Uterus (tissue), 4 donors: ENCODE results near the gene MMP21. TPM values are rescaled to one million over a fixed set of nuclear protein-coding genes. Genes with fewer than 3 reads are reported as not detected.
A peak's percentile ranks its signal among the peaks of the same experiment; 100 is the strongest.

ENCODE experiments used
- DNase-seq, 2 donors: peaks; one replicate each; pipeline ENCODE4 v3.0.0-alpha.2; 2019 to 2020
- H3K27ac ChIP-seq, 2 donors: fragments of 200-600 bp; sonication (generic); 1 replicate in 1 of 2; 2 replicates in 1 of 2; pipeline ENCODE4 v1.5.1; 2016 to 2018
- H3K27me3 ChIP-seq, 2 donors: fragments of 200-600 bp; sonication (generic); one replicate each; pipeline ENCODE4 v1.5.1; 2018 to 2019; ENCODE audit warnings: control low read depth in 1 of 2
- H3K36me3 ChIP-seq, 2 donors: fragments of 200-600 bp; sonication (generic); one replicate each; pipeline ENCODE4 v1.5.1; 2019; ENCODE audit warnings: control low read depth in 1 of 2
- H3K4me1 ChIP-seq, 2 donors: fragments of 200-600 bp; sonication (generic); one replicate each; pipeline ENCODE4 v1.5.1; 2018 to 2019; ENCODE audit warnings: control low read depth in 1 of 2
- H3K4me3 ChIP-seq, 2 donors: fragments of 200-600 bp; sonication (generic); 1 replicate in 1 of 2; 2 replicates in 1 of 2; pipeline ENCODE4 v1.5.1; 2018 to 2019; ENCODE audit warnings: mild to moderate bottlenecking in 1 of 2
- H3K9me3 ChIP-seq, 2 donors: fragments of 200-600 bp; sonication (generic); one replicate each; pipeline ENCODE4 v1.5.1; 2019; ENCODE audit warnings: control low read depth in 1 of 2
- POLR2A ChIP-seq, 2 donors: fragments of 450-650 bp; IDR thresholded peaks; one replicate each; pipeline ENCODE4 v1.6.1; 2016; ENCODE audit warnings: antibody characterized with exemption in 2 of 2, mild to moderate bottlenecking in 1 of 2, moderate library complexity in 1 of 2
- intact Hi-C: fragments of 100-400 bp; cut with DNase I; formaldehyde crosslinking; loops from one replicate; pipeline ENCODE4 v1.15.1; 2023; ENCODE audit warnings: low total_unique reads
- total RNA-seq, 4 donors: library from RNA; depleted of rRNA in 3 of 4; stranded (reverse); fragments of >200 nt in 3 of 4; gene quantifications; one replicate each; pipeline versions ENCODE4 v1.1.0 to v1.2.4, GENCODE V29; 2014 to 2023
- TF ChIP-seq, protein P1 (sequence below), 4 experiments: fragments of 200-600 bp in 2 of 4; fragments of 450-650 bp in 2 of 4; sonication (generic) in 2 of 4; IDR thresholded peaks; one replicate each; pipeline ENCODE4 v1.5.1; 2016 to 2019; ENCODE audit warnings: antibody characterized with exemption in 4 of 4, mild to moderate bottlenecking in 2 of 4, moderate library complexity in 1 of 4
- donor health status: DM: yes; HTN: yes; CAD: no.

MMP21 gene
- total RNA-seq, 4 donors from 2014 or later = 0.21 to 0.48 TPM; not detected in 2

DNA sequence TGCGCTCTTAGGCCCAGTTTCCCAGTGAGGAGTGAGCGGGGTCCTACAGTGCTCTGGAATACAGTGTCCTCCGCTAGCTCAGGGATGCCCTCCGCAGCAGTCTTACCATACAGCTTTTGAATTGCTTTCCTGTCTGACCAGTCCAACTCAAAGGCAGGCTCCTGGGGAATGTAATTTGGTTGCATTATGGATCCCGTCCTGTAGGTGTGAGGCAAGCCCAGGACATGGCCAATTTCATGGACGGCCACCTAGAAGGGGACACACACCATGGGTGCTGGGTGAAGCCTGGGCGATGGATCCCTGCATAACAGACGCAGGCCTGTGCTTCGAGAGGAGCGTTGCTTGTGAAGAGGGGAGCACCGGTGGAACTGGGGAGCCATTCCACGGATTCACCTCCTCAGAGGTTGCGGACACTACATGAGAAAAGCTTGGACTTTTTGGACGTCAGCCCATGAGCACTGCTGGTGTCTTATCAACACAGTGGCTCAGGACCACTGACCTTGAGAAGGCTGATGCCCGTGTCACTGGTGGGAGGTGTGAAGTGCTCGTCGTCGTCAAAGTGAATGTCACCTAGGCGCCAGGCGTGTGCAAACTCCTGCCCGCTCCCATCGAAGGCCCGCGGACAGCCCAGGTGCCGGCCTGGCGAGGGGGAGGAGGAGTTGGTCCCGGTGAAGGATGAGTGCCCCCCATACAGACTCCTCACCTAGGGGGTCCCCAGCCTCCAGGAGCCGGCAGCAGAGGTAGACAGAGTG lies 3.3 kb downstream of the MMP21 start:
- H3K36me3 ChIP-seq = no peaks in the 10 kb centered on the region
- H3K9me3 ChIP-seq = no peaks in the 10 kb centered on the region
- H3K4me1 ChIP-seq = no peaks in the 10 kb centered on the region
- DNase-seq = no peak
- no peak overlapping the region for H3K4me3 ChIP-seq
- no peak overlapping the region for H3K27ac ChIP-seq
- TF ChIP-seq POLR2A (IDR thresholded peaks at IDR 0.05) = no peak
- TF ChIP-seq, protein P1, sequence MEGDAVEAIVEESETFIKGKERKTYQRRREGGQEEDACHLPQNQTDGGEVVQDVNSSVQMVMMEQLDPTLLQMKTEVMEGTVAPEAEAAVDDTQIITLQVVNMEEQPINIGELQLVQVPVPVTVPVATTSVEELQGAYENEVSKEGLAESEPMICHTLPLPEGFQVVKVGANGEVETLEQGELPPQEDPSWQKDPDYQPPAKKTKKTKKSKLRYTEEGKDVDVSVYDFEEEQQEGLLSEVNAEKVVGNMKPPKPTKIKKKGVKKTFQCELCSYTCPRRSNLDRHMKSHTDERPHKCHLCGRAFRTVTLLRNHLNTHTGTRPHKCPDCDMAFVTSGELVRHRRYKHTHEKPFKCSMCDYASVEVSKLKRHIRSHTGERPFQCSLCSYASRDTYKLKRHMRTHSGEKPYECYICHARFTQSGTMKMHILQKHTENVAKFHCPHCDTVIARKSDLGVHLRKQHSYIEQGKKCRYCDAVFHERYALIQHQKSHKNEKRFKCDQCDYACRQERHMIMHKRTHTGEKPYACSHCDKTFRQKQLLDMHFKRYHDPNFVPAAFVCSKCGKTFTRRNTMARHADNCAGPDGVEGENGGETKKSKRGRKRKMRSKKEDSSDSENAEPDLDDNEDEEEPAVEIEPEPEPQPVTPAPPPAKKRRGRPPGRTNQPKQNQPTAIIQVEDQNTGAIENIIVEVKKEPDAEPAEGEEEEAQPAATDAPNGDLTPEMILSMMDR (IDR thresholded peaks at IDR 0.05) = no peak
- H3K27me3 ChIP-seq = no peaks in the 10 kb centered on the region
- intact Hi-C loops = no loop called here

DNA sequence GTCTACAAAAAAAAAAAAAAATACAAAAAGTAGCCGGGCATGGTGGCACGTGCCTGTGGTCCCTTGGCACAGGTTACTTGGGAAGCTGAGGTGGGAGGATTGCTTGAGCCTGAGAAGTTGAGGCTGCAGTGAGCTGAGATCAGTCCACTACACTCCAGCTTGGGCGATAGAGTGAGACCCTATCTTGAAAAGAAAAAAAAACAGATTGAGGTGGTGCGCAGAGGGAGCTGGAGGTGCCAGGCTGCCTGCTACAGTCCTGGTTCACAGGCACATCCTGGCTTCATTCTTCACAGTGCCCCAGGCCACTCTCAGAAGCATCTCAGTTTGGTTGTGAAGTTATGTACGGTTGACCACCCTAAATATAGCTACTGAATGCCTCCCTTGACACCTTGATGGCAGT lies 4.8 kb downstream of the MMP21 start:
- H3K27ac ChIP-seq = no peak overlapping the region
- no peak for TF ChIP-seq POLR2A (IDR thresholded peaks at IDR 0.05)
- TF ChIP-seq, protein P1 (IDR thresholded peaks at IDR 0.05) = no peak
- no peaks in the 10 kb centered on the region for H3K27me3 ChIP-seq
- no peak overlapping the region for H3K4me3 ChIP-seq
- no peaks in the 10 kb centered on the region for H3K36me3 ChIP-seq
- DNase-seq = no peak
- no peaks in the 10 kb centered on the region for H3K4me1 ChIP-seq
- H3K9me3 ChIP-seq = no peaks in the 10 kb centered on the region
- intact Hi-C loops = no loop called here

DNA sequence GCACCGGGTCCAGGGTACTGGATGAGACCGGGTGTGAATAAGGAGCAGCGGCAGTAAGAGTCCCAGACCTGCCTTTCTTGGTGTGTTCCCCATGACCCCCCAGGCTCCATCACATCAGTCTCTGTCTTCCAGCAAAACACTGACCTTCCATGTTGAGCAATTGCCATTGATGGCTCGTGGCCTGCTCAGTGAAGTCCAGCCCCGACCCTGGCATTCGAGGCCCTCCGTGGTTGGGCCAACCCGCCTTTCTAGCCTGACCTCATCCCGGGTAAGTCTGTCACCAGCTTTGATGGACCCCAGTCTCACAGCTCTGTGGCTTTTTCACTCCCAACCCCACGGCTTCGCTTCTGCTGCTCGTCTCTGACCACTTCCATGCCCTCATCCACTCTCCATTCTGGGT lies 6.4 kb downstream of the MMP21 start:
- Histone ChIP-seq H3K4me3 (no peak overlapping the region), H3K36me3 (no peaks in the 10 kb centered on the region), H3K27me3 (no peaks in the 10 kb centered on the region), H3K27ac (no peak overlapping the region), H3K9me3 (no peaks in the 10 kb centered on the region), H3K4me1 (no peaks in the 10 kb centered on the region)
- DNase-seq = no peak
- intact Hi-C loops = no loop called here
- TF ChIP-seq, protein P1 (IDR thresholded peaks at IDR 0.05) = no peak
- TF ChIP-seq POLR2A (IDR thresholded peaks at IDR 0.05) = no peak

DNA sequence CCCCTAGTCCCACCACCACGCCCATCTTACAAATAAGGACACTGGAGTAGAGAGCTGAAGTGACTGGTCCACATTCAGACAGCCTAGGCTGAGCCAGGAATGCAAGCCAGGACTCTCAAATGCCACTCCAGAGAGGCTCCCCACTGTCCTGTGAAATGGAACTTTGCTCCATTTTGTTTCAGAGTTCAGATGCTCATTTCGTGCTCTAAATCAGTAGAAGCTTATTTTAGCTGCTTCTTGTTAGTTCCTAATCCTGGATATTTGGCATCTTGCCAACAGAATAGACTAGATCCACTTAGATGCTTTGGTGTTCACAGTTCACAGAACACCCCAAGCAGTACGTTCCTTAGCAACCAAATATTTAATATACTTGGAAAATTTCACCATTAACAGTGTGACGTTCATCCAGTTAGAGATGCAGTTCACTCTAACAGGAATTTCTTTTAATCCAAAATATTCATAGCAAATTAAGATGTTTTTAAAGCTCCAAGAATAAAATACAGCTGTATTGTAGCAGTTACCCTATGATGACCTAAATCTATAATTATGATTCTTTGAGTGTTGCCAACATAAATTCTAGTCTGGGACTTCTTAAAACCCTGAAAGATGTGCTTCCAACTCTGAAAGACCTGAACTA lies 7.3 kb downstream of the MMP21 start:
- H3K4me1 ChIP-seq = no peaks in the 10 kb centered on the region
- TF ChIP-seq, protein P1 (IDR thresholded peaks at IDR 0.05) = no peak
- no peak for TF ChIP-seq POLR2A (IDR thresholded peaks at IDR 0.05)
- intact Hi-C loops = no loop called here

DNA sequence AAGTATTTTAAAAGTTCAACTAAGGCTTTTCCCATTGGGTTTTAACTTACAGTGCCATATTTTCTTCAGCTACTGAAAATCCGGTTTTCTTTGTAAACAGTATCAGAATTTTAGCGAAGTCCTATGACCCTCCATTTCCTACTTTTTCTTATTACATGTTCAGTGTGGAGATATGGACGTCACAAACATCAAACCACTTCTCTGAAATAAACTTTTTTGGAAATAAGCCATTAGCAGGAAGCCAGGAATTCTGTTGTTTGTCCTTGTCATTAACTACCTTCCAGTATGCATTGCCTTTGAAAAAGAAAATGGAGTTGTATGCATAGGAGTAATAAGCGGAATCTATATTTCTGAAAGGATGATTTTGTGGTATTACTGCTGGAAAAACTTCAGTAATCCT lies 9.1 kb downstream of the MMP21 start:
- H3K9me3 ChIP-seq = no peaks in the 10 kb centered on the region
- intact Hi-C loops = no loop called here
- DNase-seq = no peak
- no peaks in the 10 kb centered on the region for H3K4me1 ChIP-seq
- no peaks in the 10 kb centered on the region for H3K36me3 ChIP-seq
- no peak overlapping the region for H3K27ac ChIP-seq
- no peak overlapping the region for H3K4me3 ChIP-seq
- TF ChIP-seq, protein P1 (IDR thresholded peaks at IDR 0.05) = no peak
- no peak for TF ChIP-seq POLR2A (IDR thresholded peaks at IDR 0.05)
- H3K27me3 ChIP-seq = no peaks in the 10 kb centered on the region

More for the DNA sequence above, 7.3 kb downstream of the MMP21 start:
- Histone ChIP-seq H3K4me3 (no peak overlapping the region), H3K27ac (peak overlapping the region; percentile 29 to 40), H3K9me3 (no peaks in the 10 kb centered on the region), H3K36me3 (no peaks in the 10 kb centered on the region), H3K27me3 (no peaks in the 10 kb centered on the region)
- no peak for DNase-seq
